Ascending aorta (tissue), 2 donors: ENCODE data around the gene TDRD12. TPM values are rescaled to one million over a fixed set of nuclear protein-coding genes. Genes with fewer than 3 reads are reported as not detected.

Source experiments
- DNase-seq, 2 donors: peaks; one replicate each; pipeline ENCODE4 v3.0.0-alpha.2; 2019; ENCODE audit warnings: low spot score in 2 of 2
- H3K27ac ChIP-seq, 2 donors: fragments of 200-600 bp; sonication (generic); one replicate each; pipeline ENCODE4 v1.5.1; 2016 to 2017; ENCODE audit warnings: mild to moderate bottlenecking in 1 of 2
- H3K27me3 ChIP-seq: fragments of 200-600 bp; sonication (generic); one replicate; pipeline ENCODE4 v1.5.1; 2017
- H3K36me3 ChIP-seq, 2 donors: fragments of 200-600 bp; sonication (generic); one replicate each; pipeline ENCODE4 v1.5.1; 2016
- H3K4me1 ChIP-seq, 2 donors: fragments of 200-600 bp; sonication (generic); one replicate each; pipeline ENCODE4 v1.5.1; 2016 to 2017; ENCODE audit warnings: mild to moderate bottlenecking in 1 of 2
- H3K4me3 ChIP-seq, 2 donors: fragments of 200-600 bp; sonication (generic); one replicate each; pipeline ENCODE4 v1.5.1; 2016 to 2017; ENCODE audit warnings: mild to moderate bottlenecking in 1 of 2
- H3K9me3 ChIP-seq, 2 donors: fragments of 200-600 bp; sonication (generic); one replicate each; pipeline ENCODE4 v1.5.1; 2016
- CTCF ChIP-seq, 3 experiments: fragments of 200-600 bp in 2 of 3; fragments of 450-650 bp in 1 of 3; sonication (generic) in 2 of 3; IDR thresholded peaks; one replicate each; pipeline ENCODE4 v1.5.1; 2016 to 2019; ENCODE audit warnings: antibody characterized with exemption in 3 of 3, mild to moderate bottlenecking in 1 of 3, moderate library complexity in 1 of 3
- intact Hi-C: fragments of 100-400 bp; cut with DNase I; formaldehyde crosslinking; loops from one replicate; pipeline ENCODE4 v1.15.1; 2023
- total RNA-seq: library from RNA; depleted of rRNA; stranded (reverse); fragments of >200 nt; gene quantifications from one replicate; pipeline ENCODE4 v1.1.0, GENCODE V29; 2016

TDRD12 gene
- total RNA-seq, 1 donor from 2014 or later = 0.11 TPM

DNA sequence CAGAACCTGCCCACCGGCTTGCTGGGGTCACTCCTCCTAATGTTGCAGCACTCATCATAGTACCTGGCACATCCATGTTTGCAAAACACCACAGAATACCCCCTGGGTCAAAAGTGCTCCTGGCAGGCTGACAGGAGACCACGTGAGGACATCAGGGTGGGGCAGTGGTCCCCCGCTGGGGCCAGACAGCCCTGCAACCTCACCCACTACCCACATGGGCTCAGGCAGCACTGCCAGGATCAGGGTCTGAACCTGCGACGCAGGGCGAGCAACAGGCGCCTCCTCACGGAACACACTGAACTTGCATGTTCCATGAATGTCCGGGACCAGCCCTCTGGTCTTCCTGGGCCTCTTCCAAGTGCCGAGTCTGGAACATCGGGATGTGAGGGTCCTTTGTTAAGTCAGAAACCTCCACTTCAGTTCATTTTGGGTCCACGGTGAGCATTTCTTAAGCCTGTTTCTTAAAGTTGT, 151.4 kb downstream of the TDRD12 start:
- TF ChIP-seq CTCF (IDR thresholded peaks at IDR 0.05) = no peak
- intact Hi-C loops = no loop called here
- no peak overlapping the region for H3K27ac ChIP-seq
- no peak for DNase-seq
- peaks cover 0 to 1% of the 10 kb centered on the region in 2 donors for H3K36me3 ChIP-seq
- H3K27me3 ChIP-seq = no peaks in the 10 kb centered on the region
- H3K4me1 ChIP-seq = no peaks in the 10 kb centered on the region
- no peak overlapping the region for H3K4me3 ChIP-seq
- H3K9me3 ChIP-seq = no peaks in the 10 kb centered on the region

- H3K27ac ChIP-seq = no peak overlapping the region
- DNase-seq = no peak
- no peaks in the 10 kb centered on the region for H3K4me1 ChIP-seq
- no peak for TF ChIP-seq CTCF (IDR thresholded peaks at IDR 0.05)
- intact Hi-C loops = no loop called here
- no peaks in the 10 kb centered on the region for H3K27me3 ChIP-seq
- no peaks in the 10 kb centered on the region for H3K9me3 ChIP-seq
- peaks cover 0 to 13% of the 10 kb centered on the region in 2 donors for H3K36me3 ChIP-seq
- H3K4me3 ChIP-seq = no peak overlapping the region
Measured at GRCh38 chr19:32872391-32872790, 152.8 kb downstream of the TDRD12 start.

DNA sequence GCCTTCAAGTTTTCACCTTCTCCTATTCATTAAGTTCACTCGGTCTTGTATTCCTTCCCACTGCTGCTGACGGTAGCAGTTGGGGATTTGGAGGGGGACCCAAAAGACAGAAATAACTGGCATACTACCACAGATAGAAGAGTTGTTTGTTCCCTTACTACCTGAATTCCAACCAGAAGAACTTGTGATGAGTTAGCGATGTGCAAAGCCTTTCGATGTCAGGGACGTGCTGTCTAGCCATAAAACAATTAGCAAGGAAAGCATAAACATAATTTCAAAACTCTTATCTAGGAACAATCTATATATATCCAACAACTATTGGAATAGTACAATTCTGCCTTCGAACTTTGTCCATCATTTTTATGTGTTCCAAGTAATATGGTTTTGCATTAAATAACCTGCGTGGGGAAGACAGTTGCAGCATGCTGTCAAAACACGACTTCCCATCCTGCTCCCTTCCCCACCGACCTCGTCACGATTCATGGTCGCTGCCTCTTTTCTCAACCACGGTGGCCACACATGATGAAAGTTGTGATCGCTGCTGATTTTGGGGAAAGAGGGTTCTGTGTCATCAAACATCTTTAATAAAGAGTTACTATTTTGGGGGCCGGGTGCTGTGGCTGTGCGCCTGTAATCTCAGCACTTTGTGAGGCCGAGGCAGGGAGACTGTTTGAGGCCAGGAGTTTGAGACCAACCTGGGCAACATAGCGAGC, 153.8 kb downstream of the TDRD12 start:
- no peak for TF ChIP-seq CTCF (IDR thresholded peaks at IDR 0.05)
- intact Hi-C loops = no loop called here

GRCh38 chr19:32874605-32875004, 155.0 kb downstream of the TDRD12 start:
- intact Hi-C loops = no loop called here
- Histone ChIP-seq H3K36me3 (peaks cover 0 to 33% of the 10 kb centered on the region in 2 donors), H3K4me1 (no peaks in the 10 kb centered on the region), H3K9me3 (no peaks in the 10 kb centered on the region), H3K27me3 (no peaks in the 10 kb centered on the region), H3K27ac (no peak overlapping the region), H3K4me3 (no peak overlapping the region)
- TF ChIP-seq CTCF (IDR thresholded peaks at IDR 0.05) = no peak
- DNase-seq = no peak

More for the DNA sequence above, 153.8 kb downstream of the TDRD12 start:
- Histone ChIP-seq H3K27ac (no peak overlapping the region), H3K4me3 (no peak overlapping the region), H3K4me1 (no peaks in the 10 kb centered on the region), H3K27me3 (no peaks in the 10 kb centered on the region), H3K36me3 (peaks cover 0 to 21% of the 10 kb centered on the region in 2 donors), H3K9me3 (no peaks in the 10 kb centered on the region)
- DNase-seq = no peak

DNA sequence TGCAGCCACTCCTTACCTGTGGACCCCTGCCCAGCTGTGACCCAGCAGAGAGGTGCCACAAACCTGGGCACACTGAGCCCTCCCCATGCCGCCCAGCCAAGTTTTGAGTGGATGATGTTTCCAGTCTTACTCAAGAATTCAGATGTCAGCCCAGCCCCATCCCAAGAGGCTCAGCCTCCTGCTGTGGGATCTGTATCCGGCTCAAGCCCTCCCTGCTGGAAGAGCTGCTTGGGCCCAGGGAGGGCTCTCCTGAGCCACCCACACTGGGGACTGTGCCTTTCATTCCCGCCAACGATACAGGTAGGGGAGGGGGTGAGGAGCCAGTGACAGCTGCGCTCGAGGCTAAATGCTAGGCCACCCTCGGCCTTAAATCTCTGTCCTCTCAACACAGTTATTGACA, 155.9 kb downstream of the TDRD12 start:
- Histone ChIP-seq H3K4me1 (no peaks in the 10 kb centered on the region), H3K27me3 (no peaks in the 10 kb centered on the region), H3K27ac (no peak overlapping the region), H3K9me3 (no peaks in the 10 kb centered on the region), H3K36me3 (peaks cover 0 to 39% of the 10 kb centered on the region in 2 donors), H3K4me3 (no peak overlapping the region)
- no peak for DNase-seq
- intact Hi-C loops = no loop called here
- no peak for TF ChIP-seq CTCF (IDR thresholded peaks at IDR 0.05)
